ENCODE measurements around the gene SORBS1. TPM values are rescaled to one million over a fixed set of nuclear protein-coding genes. Genes with fewer than 3 reads are reported as not detected.

The SORBS1 gene
- total and polyA plus RNA-seq, 2 donors (not counting 1 experiment from before 2014, with no cell fraction given), result 0.21 to 1.5 TPM

GRCh38 chr10:95277614-95278013 lies 283.6 kb downstream of the SORBS1 start:
- no peak for ATAC-seq (ENCODE audit: low read depth)
- WGBS (ENCODE audit: insufficient coverage), result 93% methylated on average over 2 of the region's 3 CpGs
- Histone ChIP-seq H3K36me3 (replicated peaks in 1 of 2; ENCODE audit: control extremely low read depth in 1 of 2, control insufficient read depth in 1 of 2, extremely low read depth in 1 of 2, insufficient read depth in 2 of 2, low read length in 1 of 2) (peaks cover 3 to 4% of the 10 kb centered on the region in 2 experiments), H3K9ac (ENCODE audit: low read length) (no peak overlapping the region), H2AFZ (ENCODE audit: insufficient read depth, low read depth, low read length, poor library complexity, severe bottlenecking) (no peak overlapping the region), H3K27ac (ENCODE audit: low read length in 2 of 2) (peak overlapping the region in 1 of 2 donors; percentile 40), H4K20me1 (ENCODE audit: control insufficient read depth, insufficient read depth, low read length, poor library complexity, severe bottlenecking) (peaks cover 70% of the 10 kb centered on the region), H3K9me3 (ENCODE audit: control extremely low read depth in 1 of 3, control insufficient read depth in 2 of 3, insufficient read depth in 1 of 3, low read length in 2 of 3) (no peaks in the 10 kb centered on the region), H3K4me3 (ENCODE audit: control extremely low read depth in 1 of 5, extremely low read depth in 1 of 5, insufficient read depth in 1 of 5, low read depth in 2 of 5, low read length in 4 of 5) (no peak overlapping the region), H3K4me2 (replicated peaks; ENCODE audit: low read depth, low read length, poor library complexity, severe bottlenecking) (no peak overlapping the region), H3K27me3 (replicated peaks in 1 of 4; ENCODE audit: control extremely low read depth in 1 of 4, control insufficient read depth in 3 of 4, insufficient read depth in 4 of 4, low read length in 3 of 4) (no peaks in the 10 kb centered on the region), H3K79me2 (ENCODE audit: control insufficient read depth, insufficient read depth, low read length) (peaks cover 99% of the 10 kb centered on the region), H3K4me1 (ENCODE audit: control insufficient read depth in 2 of 2, insufficient read depth in 2 of 2, low read length in 2 of 2) (peaks cover 39 to 49% of the 10 kb centered on the region in 2 donors)
- DNase-seq, result no peak
- Mint-ChIP-seq H3K27me3 (no peaks in the 10 kb centered on the region), H3K9me3 (ENCODE audit: insufficient read depth) (no peaks in the 10 kb centered on the region), H3K4me1 (peaks cover 78% of the 10 kb centered on the region), H3K4me3 (peak overlapping the region; percentile 28), H3K27ac (peak overlapping the region; percentile 44)
- ChIA-PET CTCF (interaction anchor here (0.9 to 1.6 kb wide), 4 partner anchors 13 to 85 kb away, joined by 3 to 6 read pairs (median 4); partner anchors contain the start of gene PDLIM1), POLR2A (interaction anchor here (1.6 kb wide), 1 partner anchor 10 kb away, joined by 6 read pairs; no protein-coding TSS in a partner anchor)
- TF ChIP-seq EZH2 (IDR thresholded peaks at IDR 0.05; ENCODE audit: borderline replicate concordance, insufficient read depth, low read depth, low read length, poor library complexity, severe bottlenecking) (no peak), CTCF (IDR thresholded peaks at IDR 0.05) (no peak)
- intact Hi-C loops (cut with micrococcal nuclease), result no loop called here

- H3K4me1 Mint-ChIP-seq, result peaks cover 75% of the 10 kb centered on the region
Measured at GRCh38 chr10:95277201-95277570, 284.0 kb downstream of the SORBS1 start.

More at GRCh38 chr10:95277201-95277570, 284.0 kb downstream of the SORBS1 start:
- Histone ChIP-seq H3K4me1 (ENCODE audit: control insufficient read depth in 2 of 2, insufficient read depth in 2 of 2, low read length in 2 of 2) (peaks cover 39 to 49% of the 10 kb centered on the region in 2 donors), H3K9me3 (ENCODE audit: control extremely low read depth in 1 of 3, control insufficient read depth in 2 of 3, insufficient read depth in 1 of 3, low read length in 2 of 3) (no peaks in the 10 kb centered on the region), H2AFZ (ENCODE audit: insufficient read depth, low read depth, low read length, poor library complexity, severe bottlenecking) (no peak overlapping the region), H3K27ac (ENCODE audit: low read length in 2 of 2) (no peak overlapping the region), H3K79me2 (ENCODE audit: control insufficient read depth, insufficient read depth, low read length) (peaks cover 95% of the 10 kb centered on the region), H3K4me2 (replicated peaks; ENCODE audit: low read depth, low read length, poor library complexity, severe bottlenecking) (no peak overlapping the region), H3K27me3 (replicated peaks in 1 of 4; ENCODE audit: control extremely low read depth in 1 of 4, control insufficient read depth in 3 of 4, insufficient read depth in 4 of 4, low read length in 3 of 4) (no peaks in the 10 kb centered on the region), H3K9ac (ENCODE audit: low read length) (no peak overlapping the region), H3K36me3 (replicated peaks in 1 of 2; ENCODE audit: control extremely low read depth in 1 of 2, control insufficient read depth in 1 of 2, extremely low read depth in 1 of 2, insufficient read depth in 2 of 2, low read length in 1 of 2) (peaks cover 3 to 4% of the 10 kb centered on the region in 2 experiments), H4K20me1 (ENCODE audit: control insufficient read depth, insufficient read depth, low read length, poor library complexity, severe bottlenecking) (peaks cover 70% of the 10 kb centered on the region), H3K4me3 (ENCODE audit: control extremely low read depth in 1 of 5, extremely low read depth in 1 of 5, insufficient read depth in 1 of 5, low read depth in 2 of 5, low read length in 4 of 5) (no peak overlapping the region)
- H3K4me3 Mint-ChIP-seq, result no peak overlapping the region
- ChIA-PET POLR2A (interaction anchor here (0.7 to 1.6 kb wide), 2 partner anchors 11 to 65 kb away, joined by 6 read pairs; no protein-coding TSS in a partner anchor), CTCF (interaction anchor here (0.9 to 1.6 kb wide), 3 partner anchors 18 to 86 kb away, joined by 3 to 6 read pairs (median 4); no protein-coding TSS in a partner anchor)
- TF ChIP-seq EZH2 (IDR thresholded peaks at IDR 0.05; ENCODE audit: borderline replicate concordance, insufficient read depth, low read depth, low read length, poor library complexity, severe bottlenecking), result no peak
- no peak for TF ChIP-seq CTCF (IDR thresholded peaks at IDR 0.05)
- H3K9me3 Mint-ChIP-seq (ENCODE audit: insufficient read depth), result no peaks in the 10 kb centered on the region
- H3K27ac Mint-ChIP-seq, result peak overlapping the region; percentile 74
- 40% methylated on average over 1 of the region's 1 CpG for WGBS (ENCODE audit: insufficient coverage)
- ATAC-seq (ENCODE audit: low read depth) (no peak), DNase-seq (no peak)
- intact Hi-C loops (cut with micrococcal nuclease), result no loop called here
- H3K27me3 Mint-ChIP-seq, result no peaks in the 10 kb centered on the region
